ENCODE results near the gene CCT8.
"Not testable (repeated sequence)": the region's sequence is repeated elsewhere in the genome, so short reads cannot be mapped to it uniquely, and the experiment has no call there.

CCT8 gene

DNA sequence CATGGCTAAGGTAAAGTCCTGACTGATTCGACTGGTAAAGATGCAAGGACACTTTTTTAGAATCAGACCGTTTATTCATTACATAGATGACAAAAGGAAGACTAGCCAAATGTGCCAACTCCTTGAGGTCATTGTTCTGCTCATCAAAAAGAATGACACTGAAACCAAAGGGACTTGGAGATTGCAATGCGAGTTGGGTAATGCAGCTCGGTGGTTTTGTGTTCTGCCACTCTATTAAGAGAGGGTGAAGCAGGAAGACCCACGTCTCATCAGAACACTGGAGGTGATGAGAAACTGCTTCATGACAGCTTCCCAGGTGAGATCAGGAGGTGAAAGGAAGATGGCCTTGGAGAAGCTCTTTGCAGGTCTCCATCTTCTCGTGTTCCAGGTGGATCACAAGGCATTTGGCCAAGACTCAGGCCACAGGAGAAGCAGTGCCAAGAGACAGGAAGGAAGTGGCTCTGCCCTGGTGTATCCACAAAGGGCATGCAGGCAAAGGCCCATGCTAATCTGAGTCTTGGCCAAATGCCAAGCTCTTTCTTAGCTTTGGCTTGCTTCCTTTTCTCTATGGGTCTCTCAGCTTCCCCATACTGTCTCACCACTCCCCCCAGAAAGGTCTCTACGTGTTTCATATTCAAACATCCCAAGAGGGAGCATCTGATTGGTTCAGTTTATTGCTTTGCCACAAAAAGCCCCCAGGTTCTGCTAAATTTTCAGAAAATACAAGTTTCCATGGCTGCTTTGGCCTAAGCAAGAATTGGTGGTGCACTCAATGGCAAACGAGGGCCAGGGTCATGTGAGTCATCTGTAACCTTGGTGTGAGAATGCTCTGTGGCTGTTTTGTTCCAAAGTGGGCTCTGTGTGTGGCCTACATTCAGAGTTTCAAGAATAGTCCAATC, 5.7 kb upstream of the CCT8 start:
- DNase-seq (ENCODE audit: low spot score): peak; percentile 45

DNA sequence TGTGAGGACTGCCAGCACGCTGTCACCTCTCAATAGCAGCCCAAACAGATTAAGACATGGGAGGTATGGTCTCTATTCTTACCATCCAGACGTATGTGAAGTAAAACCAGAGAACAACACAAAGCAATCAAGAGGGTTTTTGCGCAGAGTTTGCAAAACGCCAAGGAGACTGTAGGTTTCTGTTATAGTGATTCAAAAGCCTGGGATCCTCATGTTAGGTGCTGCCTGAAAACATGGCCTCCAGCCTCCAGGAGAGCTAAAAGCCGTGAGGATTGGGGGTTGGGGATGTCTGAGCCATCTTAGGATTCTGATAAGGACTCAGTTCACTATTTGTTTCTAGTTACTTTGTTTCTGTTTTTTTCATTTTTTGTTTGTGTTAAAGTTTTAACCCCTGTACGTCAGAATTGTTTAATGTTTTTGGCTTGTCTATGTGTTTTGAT, 4.2 kb upstream of the CCT8 start:
- no peak for DNase-seq (ENCODE audit: low spot score)

DNA sequence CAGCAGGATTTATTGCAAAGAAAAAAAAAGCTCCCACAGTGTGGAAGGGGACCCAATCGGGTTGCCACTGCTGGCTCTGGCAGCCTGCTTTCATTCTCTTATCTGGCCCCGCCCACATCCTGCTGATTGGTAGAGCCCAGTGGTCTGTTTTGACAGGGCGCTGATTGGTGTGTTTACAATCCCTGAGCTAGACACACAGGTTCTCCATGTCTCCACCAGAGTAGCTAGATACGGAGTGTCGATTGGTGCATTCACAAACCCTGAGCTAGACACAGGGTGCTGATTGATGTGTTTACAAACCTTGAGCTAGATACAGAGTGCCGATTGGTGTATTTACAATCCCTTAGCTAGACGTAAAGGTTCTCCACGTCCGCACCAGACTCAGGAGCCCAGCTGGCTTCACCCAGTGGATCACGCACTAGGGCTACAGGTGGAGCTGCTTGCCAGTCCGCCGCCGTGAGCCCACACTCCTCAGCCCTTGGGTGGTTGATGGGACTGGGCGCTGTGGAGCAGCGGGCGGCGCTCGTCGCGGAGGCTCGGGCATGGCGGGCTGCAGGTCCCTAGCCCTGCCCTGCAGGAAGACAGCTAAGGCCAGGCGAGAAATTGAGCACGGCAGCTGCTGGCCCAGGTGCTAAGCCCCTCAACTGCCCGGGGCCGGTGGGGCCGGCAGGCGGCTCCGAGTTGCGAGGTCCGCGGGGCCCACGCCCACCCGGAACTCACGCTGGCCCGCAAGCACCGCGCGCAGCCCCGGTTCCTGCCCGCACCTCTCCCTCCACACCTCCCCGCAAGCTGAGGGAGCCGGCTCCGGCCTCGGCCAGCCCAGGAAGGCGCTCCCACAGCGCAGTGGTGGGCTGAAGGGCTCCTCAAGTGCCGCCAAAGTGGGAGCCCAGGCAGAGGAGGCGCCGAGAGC, 3.5 kb upstream of the CCT8 start:
- DNase-seq (ENCODE audit: low spot score): not testable (repeated sequence)

DNA sequence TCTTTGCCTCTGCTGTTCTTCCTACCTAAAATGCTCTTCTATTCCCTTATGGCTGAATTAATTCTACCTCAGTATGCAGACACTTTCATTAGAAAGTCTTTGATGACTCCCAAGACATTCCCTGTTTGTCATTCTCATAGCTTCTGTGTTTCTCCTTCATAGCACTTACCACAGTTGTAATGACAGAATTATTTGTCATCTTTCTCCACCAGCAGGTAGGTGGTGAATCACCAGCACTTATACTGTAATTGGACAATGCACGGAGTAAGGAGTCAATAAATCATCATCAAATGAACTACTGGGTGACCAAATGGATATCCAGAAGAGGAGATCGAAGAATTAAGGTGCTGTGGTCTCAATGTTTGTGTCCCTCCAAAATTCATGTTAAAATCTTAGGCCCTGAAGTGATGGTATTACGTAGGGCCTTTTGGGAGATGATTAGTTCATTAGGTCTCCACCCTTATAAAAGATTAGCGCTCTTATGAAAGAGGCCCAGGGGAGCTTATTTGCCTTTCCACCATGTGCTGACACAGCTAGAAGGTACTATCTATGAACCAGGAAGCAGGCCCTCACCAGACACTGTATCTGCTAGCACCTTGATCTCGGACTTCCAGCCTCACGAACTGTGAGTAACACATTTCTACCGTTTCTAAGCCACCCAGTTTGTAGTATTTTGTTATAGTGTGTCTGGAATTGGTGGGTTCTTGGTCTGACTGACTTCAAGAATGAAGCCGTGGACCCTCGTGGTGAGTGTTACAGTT, 2.4 kb upstream of the CCT8 start:
- DNase-seq (ENCODE audit: low spot score): no peak

DNA sequence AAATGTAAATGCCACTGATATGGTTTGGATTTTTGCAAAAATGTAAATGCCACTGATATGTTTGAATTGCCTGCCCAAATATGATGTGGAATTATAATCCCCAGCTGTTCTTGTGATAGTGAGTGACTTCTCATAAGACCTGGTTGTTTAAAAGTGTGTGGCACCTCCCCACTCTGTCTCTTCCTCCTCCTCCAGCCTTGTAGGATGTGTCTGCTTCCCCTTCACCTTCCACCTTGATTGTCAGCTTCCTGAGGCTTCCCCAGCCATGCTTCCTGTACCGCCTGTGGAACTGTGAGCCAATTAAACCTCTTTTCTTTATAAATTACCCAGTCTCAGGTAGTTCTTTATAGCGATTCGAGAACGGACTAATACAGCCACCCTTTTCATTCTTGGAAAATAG, 1.3 kb upstream of the CCT8 start:
- DNase-seq (ENCODE audit: low spot score): no peak

DNA sequence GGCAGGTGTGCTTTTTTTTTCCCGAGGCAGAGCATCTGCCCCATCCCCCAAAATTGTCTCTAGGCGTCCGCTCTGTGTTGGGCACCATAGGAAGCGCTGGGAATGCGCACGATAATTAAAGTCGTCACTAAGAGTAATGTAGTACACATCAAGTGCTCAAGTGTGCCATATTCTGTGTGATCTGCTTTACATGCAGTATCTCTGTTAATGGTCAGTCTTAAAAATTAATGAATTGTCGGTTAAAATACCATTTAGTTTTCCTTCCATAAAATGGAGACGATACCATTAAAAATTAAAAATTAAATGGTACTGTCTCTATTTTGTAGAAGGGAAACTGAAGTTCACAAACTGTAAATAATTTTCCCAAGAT, 544 bp upstream of the CCT8 start:
- DNase-seq (ENCODE audit: low spot score): no peak

DNA sequence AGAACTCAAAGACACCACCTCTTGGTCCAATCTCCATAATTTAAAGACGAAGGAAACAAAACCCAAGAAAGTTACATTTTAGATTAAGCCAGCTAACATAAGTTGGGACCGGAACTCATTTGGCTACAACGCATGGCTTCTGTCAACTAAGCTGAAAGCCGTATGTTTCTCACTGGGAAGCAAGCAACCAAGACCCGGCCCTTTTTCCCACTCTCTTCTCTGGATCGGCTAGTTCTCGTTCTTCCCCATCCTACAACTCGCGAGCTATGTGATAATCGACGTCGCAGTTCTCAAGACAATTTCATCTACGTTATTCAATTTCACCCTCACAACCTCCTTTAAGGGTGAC, 601 bp downstream of the CCT8 start:
- no peak for DNase-seq (ENCODE audit: low spot score)

DNA sequence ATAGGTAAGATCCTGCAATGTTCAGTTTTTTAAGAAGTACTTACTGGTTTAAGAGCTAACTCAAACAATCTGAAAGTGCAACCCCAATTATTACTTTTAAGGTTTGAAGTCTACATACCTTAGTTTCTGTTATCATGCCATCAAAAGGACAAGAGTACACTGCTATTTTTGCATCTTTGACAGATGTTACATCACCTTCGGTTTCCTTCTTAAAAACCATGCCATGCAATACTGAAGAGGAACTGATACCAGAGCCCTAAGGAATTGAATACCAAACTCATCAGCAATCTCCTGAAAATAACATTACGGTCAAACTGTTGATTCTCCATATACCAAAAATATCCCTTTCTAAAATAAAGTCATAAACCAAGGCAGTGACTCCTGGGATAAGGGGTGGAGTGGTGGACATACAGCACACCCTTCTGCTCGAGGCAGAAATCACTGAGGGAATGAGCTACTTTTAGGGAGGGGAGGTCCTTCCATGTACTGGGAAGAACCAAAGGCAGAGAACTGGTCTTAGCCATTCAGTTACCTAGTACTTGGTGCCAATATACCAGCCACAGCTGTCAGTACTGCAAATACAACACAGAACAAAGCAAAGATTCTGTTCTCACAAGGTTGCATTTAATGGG, 8.5 kb downstream of the CCT8 start:
- no peak for DNase-seq (ENCODE audit: low spot score)

DNA sequence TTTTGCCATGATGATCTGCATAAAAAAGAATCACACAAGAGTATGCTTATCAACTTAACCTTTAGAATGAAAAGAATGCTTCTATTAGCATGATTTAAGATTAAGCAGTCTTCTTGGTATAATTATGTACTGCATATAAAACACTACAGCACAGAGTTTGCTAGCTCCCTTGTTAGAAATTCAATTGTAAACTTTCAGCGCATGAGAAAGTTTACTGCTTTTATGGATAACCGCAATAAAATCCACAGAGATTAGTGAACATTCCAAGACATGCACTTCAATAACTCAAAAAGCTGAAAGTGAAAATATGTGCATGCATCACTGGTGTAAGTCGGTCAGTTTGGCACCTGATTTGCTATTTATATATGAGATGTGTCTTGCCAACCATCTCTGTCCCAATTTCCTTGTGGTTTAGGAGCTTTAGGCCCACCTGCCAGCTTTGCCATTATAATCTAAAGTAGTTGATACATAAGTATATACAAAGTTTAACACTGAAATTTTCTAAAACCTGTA, 16.9 kb downstream of the CCT8 start:
- no peak for DNase-seq (ENCODE audit: low spot score)

DNA sequence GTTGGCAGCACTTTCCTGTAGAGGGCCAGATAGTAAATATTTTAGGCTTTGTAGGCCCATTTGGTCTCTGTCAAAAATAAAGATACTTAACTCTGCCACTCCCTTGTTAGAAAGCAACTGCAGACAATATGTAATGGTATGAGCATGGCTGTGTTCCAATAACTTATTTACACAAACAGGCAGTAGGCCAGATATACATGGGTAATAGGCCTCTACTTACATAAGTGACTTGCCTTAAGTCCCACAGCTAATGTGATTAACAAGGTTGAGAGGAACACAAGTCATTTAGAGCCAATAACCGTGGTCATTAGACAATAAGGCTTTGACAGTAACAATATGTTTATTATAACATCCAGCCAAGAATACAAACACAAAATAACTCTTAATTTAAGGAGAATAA, 17.4 kb downstream of the CCT8 start:
- DNase-seq (ENCODE audit: low spot score): no peak

DNA sequence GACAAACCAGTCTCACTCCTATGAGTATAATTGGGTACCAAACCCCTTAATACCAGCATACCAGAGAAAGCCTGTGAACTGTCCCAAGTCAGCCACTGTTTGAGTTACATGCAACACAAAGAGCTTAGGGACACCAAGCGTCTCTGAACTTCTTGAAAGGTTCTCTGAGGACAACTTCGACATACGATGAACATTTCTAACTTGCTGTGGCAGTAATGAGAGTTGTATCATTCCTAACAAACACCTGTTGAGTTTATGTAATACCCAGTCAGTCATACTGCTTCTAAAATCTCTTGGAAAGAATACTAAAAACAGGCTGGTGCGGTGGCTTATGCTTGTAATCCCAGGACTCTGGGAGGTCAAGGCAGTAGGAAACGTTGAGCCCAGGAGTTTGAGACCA, 18.4 kb downstream of the CCT8 start:
- no peak for DNase-seq (ENCODE audit: low spot score)

DNA sequence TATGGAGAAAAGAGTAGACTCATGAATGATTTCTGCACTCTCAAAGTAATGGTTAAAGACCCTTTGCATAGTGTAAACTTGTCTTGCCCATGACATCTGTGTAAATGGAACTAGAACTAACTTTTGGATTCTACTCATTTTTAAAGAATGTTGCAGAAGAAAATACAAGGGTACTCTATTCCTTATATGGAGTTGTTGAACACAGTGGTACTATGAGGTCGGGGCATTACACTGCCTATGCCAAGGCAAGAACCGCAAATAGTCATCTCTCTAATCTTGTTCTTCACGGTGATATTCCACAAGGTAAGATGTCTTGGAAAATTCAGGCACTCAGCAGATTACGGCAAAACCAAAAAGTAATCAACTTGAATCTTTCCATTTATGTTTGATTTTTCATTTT, 19.8 kb downstream of the CCT8 start:
- no peak for DNase-seq (ENCODE audit: low spot score)

DNA sequence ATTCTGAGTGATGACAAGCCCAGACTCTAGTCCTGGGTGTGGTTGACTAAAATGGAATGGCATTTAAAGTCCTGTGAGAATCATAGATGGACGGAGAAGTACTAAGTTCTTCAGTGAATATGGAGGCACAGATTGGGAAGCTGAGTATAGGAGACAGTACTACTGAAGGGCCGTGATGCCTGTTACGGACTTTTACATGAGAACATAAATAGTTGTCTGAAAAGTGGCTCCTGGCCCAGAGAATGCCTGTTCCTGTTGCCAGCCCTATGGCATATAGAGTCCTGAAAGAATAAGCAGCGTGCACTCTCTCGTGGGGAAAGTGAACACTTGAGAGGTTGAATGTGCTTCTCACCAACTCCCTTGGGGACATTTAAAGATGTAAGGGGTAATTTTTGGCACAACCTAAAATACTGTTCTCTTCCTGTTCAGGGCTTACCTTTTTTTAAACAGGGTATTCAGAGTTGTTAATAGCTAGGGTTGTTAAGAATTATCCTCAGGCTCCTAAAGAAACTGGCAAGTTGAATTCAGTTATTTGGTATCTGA, 20.4 kb downstream of the CCT8 start:
- DNase-seq (ENCODE audit: low spot score): no peak

DNA sequence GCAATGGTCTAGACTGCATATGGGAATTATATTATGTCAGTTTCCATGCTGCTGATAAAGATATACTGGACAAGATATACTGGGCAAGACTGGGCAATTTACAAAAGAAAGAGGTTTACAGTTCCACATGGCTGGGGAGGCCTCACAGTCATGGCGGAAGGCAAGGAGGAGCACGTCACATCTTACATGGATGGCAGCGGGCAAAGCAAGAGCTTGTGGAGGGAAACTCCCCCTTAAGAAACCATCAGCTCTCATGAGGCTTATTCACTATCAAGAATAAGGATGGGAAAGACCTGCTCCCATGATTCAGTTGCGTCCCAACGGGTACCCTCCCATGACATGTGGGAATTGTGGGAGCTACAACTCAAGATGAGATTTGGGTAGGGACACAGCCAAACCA, 21.2 kb downstream of the CCT8 start:
- no peak for DNase-seq (ENCODE audit: low spot score)

DNA sequence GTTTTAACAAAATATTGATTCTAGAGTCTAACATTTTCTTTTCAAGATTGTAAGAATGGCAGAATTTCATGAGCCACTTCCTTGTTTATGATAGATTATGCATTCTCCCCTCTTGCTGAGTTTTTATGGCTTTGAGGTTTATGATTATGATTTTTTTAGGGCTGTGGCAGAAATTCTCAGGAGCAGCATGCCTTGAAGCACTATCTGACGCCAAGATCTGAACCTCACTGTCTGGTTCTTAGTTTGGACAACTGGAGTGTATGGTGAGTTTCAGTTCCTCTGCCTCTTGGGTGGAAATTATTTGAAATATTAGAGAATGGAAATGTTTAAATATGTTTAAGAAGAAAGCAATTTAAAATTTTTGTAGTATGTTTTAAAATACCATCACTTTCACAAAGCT, 38.8 kb downstream of the CCT8 start:
- no peak for DNase-seq (ENCODE audit: low spot score)

DNA sequence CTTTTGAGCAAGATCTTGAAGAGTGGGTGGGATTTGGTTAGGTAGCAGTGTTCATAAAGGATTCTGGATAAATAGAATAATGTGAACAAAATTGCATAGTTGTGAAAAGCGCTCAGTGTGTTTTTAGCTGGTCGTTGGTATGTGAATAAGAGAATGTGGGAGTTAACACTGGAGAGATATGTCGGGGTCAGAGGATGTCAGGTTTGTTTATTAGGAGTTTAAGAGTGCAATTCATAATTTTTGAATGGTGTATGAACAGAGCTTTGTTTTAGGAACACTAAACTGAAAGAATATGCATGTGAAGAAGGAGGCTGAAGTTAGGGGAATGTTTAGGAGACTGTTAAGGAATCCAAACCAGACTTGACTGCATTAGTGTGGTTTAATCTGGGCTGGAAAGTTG, 39.6 kb downstream of the CCT8 start:
- DNase-seq (ENCODE audit: low spot score): no peak

DNA sequence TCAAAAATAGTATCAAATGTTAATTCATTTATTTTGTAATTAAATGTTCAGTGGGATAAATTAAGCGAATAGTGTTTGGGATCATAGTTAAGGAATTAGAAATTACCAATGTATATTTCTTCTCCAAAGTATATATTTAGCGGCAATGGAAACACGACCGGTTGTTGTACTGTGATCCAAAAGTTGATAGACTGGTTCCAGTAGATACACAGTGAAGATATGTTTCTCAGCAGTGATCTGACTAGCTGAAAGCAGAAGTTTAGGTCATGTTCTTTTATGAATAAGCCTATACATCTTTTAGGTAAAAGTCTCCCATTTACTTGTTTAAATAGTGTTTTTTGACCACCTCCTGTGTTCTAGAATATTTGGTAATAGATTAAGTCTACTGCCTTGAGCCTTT, 40.1 kb downstream of the CCT8 start:
- DNase-seq (ENCODE audit: low spot score): no peak

DNA sequence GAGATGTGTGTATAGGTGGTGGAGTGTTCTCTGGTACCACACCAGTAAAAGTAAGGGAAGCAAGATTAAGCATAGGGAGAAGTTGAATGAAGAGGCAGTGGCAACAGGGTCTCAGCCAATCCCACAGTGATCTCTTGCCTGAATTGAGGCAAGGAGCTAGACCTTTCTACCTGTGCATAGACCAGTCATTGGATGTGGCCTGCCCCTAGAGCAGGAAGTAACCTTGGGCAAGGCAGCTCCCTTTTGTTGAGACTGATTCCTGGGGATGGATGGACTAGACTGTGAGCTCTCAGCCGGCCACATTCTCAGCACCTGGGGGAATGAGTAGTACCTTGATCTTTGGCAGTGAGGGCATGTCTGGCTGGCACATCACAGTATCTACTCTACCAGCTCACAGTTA, 42.5 kb downstream of the CCT8 start:
- no peak for DNase-seq (ENCODE audit: low spot score)

DNA sequence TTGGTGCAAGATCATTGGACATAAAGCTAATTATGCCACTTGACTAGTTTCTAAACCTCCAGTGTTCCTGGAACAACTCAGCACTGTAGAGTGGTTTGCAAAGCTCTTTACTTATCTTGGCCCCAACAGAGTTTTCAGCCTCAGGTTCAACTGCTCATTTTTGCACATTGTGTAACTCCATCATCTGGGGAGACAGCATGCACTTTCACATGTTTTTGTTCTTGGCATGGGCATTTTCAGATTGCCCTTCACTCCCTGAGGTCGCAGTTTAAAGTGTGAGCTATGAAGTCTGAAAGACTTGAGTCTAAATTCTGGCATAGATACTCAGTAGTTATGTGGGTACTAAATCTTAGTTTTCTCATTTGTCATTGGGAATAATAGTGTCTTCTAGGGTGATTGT, 43.9 kb downstream of the CCT8 start:
- no peak for DNase-seq (ENCODE audit: low spot score)

DNA sequence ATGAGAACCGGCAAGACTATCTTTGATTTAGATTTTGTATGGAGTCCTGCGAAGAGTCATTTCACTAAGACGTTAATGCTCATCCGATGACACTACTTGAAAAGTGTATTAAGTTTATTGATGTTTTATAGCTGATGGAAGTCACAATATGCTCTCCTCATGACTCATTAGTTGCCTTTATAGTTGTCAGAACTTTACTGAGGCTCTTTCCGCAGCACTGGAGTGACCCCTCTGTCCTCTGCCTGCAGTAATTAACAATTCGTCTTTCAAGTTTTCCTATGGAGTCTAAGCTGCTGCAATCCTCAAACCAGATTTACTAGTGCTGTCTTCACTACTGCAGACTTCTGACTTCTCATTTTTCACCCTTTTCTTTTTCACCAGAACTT, 48.1 kb downstream of the CCT8 start:
- no peak for DNase-seq (ENCODE audit: low spot score)

DNA sequence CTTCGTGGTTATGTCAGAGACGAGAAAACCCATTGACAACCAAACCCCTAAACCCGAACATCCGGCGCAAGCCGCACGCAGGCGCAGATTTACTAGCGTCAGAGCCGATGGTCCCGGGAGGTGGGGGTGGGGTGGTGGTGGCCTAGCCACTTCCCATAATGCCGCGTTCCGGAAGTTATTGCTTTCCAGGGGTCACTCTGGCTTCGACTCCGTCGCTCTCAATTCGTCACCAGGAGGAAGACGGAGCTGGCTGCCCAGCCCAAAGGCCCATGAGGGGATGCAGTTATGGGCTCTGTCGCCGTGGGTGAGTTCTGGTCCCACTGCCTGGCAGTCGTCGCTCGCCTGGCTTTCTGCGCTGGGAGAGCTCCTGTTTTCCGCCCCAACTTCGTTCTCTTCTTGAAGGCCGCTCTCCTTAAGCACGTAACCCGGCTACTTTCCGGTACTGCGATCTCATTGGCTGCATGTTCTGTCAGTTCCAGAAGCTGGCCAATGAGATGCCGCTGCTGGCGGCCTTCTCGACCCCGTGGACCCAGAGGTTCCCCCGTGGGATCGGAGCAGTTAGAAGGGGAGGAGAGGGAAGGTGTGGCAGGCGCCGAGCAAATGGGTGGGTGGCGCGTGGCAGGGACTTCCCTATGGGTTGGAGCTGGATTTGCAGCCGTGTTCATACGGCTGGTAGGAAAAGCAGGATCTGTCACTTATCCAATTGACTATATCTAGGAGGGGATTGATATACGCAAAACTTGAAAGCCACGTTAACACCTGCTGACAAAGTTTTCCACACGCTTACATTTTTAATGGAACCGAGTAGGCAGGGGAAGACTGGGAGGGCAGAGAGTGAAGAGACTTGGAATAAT, 48.7 kb downstream of the CCT8 start, which contains the start of gene USP16:
USP16 (plus strand) TSS at position 195 of the 854 bp plus-strand sequence. CDS start 3,246 bp downstream, outside the sequence.
- peak; percentile 97 for DNase-seq (ENCODE audit: low spot score)
